ENCODE results near the gene STPG4.
"Not testable (repeated sequence)": the region's sequence is repeated elsewhere in the genome, so short reads cannot be mapped to it uniquely, and the experiment has no call there.

STPG4 gene

DNA sequence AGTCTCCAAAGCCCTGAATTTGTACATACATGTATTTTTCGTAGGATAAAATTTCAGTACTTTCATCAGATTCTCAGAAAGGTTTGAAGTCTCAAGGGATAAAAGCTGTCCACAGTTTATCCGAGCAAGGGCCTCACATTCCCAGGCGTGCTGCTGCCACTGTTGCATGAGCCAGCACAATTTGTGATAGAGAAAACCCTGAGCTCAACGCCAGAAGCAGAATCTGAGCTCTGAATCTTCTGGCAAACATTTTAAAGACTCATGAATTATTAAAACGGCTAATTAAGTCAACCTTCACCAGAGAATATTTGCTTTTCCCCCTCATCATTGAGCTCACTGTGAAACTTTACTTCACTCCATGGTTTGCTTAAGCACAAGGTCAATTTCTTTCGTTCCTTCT lies 38.5 kb upstream of the STPG4 start:
- no peaks in the 10 kb centered on the region for H3K27me3 ChIP-seq
- no peaks in the 10 kb centered on the region for H3K36me3 ChIP-seq
- H3K27ac ChIP-seq: no peak overlapping the region
- H4K20me1 ChIP-seq: no peaks in the 10 kb centered on the region
- H3K9ac ChIP-seq: no peak overlapping the region
- H3K4me2 ChIP-seq: no peak overlapping the region; a peak in 1 of 22 replicates
- H3K9me3 ChIP-seq (replicated peaks in 1 of 11): no peaks in the 10 kb centered on the region
- no peak for TF ChIP-seq Cebpa-rat (IDR thresholded peaks at IDR 0.05)
- H3K4me1 ChIP-seq: 0 out of 20 replicates have a peak, but pooled peaks cover 0 to 5% (median 0%) of the 10 kb centered on the region in 10 experiments
- no peak overlapping the region for H3K4me3 ChIP-seq

DNA sequence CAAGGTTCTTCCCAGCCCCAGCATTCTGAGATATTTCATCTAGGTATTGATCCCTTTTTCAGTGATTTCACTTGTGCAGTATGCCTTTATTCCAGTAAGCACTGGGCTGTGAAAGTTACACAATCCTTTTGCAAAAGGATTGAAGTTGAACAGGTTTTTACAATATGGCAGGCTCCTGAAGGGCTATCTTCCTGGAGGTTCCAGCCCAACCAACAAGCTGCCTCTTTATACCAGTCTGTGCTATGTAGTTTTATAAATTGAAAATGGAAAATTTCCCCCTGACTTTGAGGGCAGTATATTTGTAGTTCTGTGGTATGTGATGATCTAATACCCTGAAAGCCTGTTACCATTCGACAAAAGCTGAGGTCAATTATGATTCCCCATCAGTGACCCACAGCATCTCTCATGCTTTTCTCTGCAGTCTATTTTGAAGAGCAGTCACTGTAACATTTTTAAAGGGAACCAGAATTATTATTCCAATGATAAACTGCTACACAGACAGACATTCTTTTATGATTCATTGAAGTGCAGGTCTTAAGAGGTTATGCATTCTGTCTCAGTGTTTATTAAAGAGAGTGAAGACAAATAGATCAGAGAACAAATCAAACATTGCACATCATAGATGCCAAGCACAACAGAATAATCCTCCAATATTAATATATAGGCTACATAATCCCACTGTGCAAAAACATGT lies 35.2 kb upstream of the STPG4 start:
- no peak overlapping the region for H3K9ac ChIP-seq
- H3K27ac ChIP-seq: no peak overlapping the region
- H3K4me3 ChIP-seq: no peak overlapping the region
- no peaks in the 10 kb centered on the region for H3K27me3 ChIP-seq
- no peaks in the 10 kb centered on the region for H4K20me1 ChIP-seq
- 0 out of 20 replicates have a peak, but pooled peaks cover 0 to 5% (median 0%) of the 10 kb centered on the region in 10 experiments for H3K4me1 ChIP-seq
- no peaks in the 10 kb centered on the region for H3K9me3 ChIP-seq (replicated peaks in 1 of 11)
- TF ChIP-seq Cebpa-rat (IDR thresholded peaks at IDR 0.05): 0 out of 22 replicates have a peak, but pooled peaks of 1 of the 11 experiments have one; percentile 11
- no peak overlapping the region for H3K4me2 ChIP-seq
- no peaks in the 10 kb centered on the region for H3K36me3 ChIP-seq

DNA sequence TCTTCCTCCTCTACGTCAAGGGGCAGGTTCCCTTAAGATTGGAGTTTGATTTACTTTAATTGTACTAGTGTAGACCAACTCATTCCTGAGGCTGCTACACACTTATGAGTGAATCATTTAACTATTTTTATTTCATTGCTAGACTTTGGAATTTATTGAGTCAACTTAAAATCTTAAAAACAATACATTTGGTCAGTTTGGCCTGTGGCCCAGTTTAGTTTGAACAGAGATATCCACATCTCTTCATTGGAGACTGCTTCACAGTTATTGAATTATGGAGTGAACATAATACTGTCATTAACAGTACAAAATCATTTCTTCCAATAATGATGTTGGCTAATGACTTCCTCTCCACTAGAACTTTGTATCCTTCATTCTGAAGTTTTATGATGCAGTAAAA lies 34.5 kb upstream of the STPG4 start:
- H4K20me1 ChIP-seq: no peaks in the 10 kb centered on the region
- H3K4me1 ChIP-seq: 0 out of 20 replicates have a peak, but pooled peaks cover 0 to 5% (median 0%) of the 10 kb centered on the region in 10 experiments
- no peaks in the 10 kb centered on the region for H3K27me3 ChIP-seq
- H3K9me3 ChIP-seq (replicated peaks in 1 of 11): no peaks in the 10 kb centered on the region
- H3K9ac ChIP-seq: no peak overlapping the region
- no peak overlapping the region for H3K4me2 ChIP-seq
- no peak overlapping the region for H3K27ac ChIP-seq
- no peaks in the 10 kb centered on the region for H3K36me3 ChIP-seq
- H3K4me3 ChIP-seq: no peak overlapping the region
- no peak for TF ChIP-seq Cebpa-rat (IDR thresholded peaks at IDR 0.05)

- Histone ChIP-seq H3K36me3 (no peaks in the 10 kb centered on the region), H4K20me1 (no peaks in the 10 kb centered on the region), H3K9ac (no peak overlapping the region), H3K4me3 (no peak overlapping the region), H3K27me3 (no peaks in the 10 kb centered on the region), H3K9me3 (replicated peaks in 1 of 11) (no peaks in the 10 kb centered on the region), H3K4me2 (no peak overlapping the region), H3K4me1 (no peaks in the 10 kb centered on the region), H3K27ac (no peak overlapping the region)
- no peak for TF ChIP-seq Cebpa-rat (IDR thresholded peaks at IDR 0.05)
Observed at GRCh38 chr2:47187069-47187468, 32.0 kb upstream of the STPG4 start.

GRCh38 chr2:47186351-47186750 lies 31.2 kb upstream of the STPG4 start:
- no peak overlapping the region for H3K4me2 ChIP-seq
- no peaks in the 10 kb centered on the region for H4K20me1 ChIP-seq
- no peak overlapping the region for H3K4me3 ChIP-seq
- H3K9ac ChIP-seq: no peak overlapping the region
- no peak for TF ChIP-seq Cebpa-rat (IDR thresholded peaks at IDR 0.05)
- no peak overlapping the region for H3K27ac ChIP-seq
- H3K36me3 ChIP-seq: no peaks in the 10 kb centered on the region
- H3K27me3 ChIP-seq: no peaks in the 10 kb centered on the region
- H3K4me1 ChIP-seq: no peaks in the 10 kb centered on the region
- no peaks in the 10 kb centered on the region for H3K9me3 ChIP-seq (replicated peaks in 1 of 11)

DNA sequence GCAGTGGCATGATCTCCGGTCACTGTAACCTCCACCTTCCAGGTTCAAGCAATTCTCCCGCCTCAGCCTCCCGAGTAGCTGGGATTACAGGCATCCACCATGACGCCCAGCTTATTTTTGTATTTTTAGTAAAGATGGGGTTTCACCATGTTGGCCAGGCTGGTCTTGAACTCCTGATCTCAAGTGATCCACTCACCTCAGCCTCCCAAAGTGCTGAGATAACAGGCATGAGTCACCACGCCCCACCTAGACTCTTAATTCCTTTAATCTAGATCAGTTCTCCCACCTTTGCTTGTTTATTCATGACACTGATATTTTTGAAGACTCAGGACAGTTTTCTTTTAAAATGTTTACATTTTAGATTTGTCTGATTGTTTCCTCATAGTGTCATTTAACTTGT lies 30.0 kb upstream of the STPG4 start:
- not testable (repeated sequence) for H3K36me3 ChIP-seq

GRCh38 chr2:47181176-47181575 lies 26.1 kb upstream of the STPG4 start:
- Histone ChIP-seq H4K20me1 (peaks cover 0 to under 1% (median 0%) of the 10 kb centered on the region in 11 experiments; a peak in 3 of 22 replicates), H3K9me3 (replicated peaks in 1 of 11) (no peaks in the 10 kb centered on the region)
- TF ChIP-seq Cebpa-rat (IDR thresholded peaks at IDR 0.05): no peak

More for the DNA sequence above, 30.0 kb upstream of the STPG4 start:
- not testable (repeated sequence) for H3K27ac ChIP-seq; H3K9me3 ChIP-seq (replicated peaks in 1 of 11); H3K4me3 ChIP-seq; H4K20me1 ChIP-seq; H3K27me3 ChIP-seq; H3K4me2 ChIP-seq; H3K9ac ChIP-seq; H3K4me1 ChIP-seq

DNA sequence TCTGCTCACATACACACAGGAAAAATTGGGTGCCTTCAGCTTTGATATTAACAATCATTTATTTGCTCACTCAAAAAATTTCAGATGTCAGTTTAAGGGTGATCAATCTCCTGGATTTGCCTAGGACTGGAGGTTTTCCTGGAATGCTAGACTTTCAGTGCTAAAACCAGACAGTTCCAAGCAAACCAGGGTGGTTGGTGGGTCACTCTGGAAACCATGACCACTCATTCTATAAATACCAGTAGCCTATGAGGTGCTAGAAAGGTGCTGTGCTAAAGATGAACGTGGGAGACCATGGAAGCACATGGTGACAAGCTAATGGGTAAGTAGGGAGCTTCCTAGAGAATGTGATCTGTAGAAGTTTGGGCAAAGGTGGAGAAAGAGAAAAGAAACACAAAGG lies 25.4 kb upstream of the STPG4 start:
- Histone ChIP-seq H3K9me3 (replicated peaks in 1 of 11) (no peaks in the 10 kb centered on the region), H3K27ac (no peak overlapping the region), H3K9ac (no peak overlapping the region), H3K4me1 (peaks cover 17 to 31% (median 21%) of the 10 kb centered on the region in 10 experiments), H3K4me3 (no peak overlapping the region), H3K36me3 (no peaks in the 10 kb centered on the region), H3K4me2 (no peak overlapping the region), H3K27me3 (no peaks in the 10 kb centered on the region), H4K20me1 (peaks cover 0 to 7% (median 6%) of the 10 kb centered on the region in 11 experiments; a peak in 19 of 22 replicates)
- no peak for TF ChIP-seq Cebpa-rat (IDR thresholded peaks at IDR 0.05)

More at GRCh38 chr2:47181176-47181575, 26.1 kb upstream of the STPG4 start:
- Histone ChIP-seq H3K4me2 (no peak overlapping the region), H3K9ac (no peak overlapping the region), H3K4me1 (peaks cover 17 to 31% (median 21%) of the 10 kb centered on the region in 10 experiments), H3K4me3 (no peak overlapping the region), H3K27me3 (no peaks in the 10 kb centered on the region), H3K36me3 (no peaks in the 10 kb centered on the region), H3K27ac (no peak overlapping the region)

DNA sequence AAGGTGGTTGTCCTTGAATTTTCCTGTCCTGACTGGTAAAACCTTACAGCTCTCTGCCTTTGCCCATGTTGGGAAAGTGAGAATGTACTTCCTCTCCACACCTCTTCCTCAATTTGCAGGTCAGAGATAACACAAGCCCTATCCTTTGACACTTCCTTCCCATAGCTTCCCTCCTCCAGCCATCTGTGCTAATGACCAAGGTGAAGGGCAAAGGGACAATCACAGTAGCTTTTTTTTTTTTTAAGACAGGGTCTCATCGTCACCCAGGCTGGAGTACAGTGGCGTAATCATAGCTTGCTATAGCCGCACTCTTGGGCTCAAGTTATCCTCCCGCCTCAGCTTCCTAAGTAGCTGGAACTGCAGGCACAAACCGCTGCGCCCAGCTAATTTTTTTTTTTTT lies 24.3 kb upstream of the STPG4 start:
- Histone ChIP-seq H3K36me3 (peaks cover 0 to 8% (median 0%) of the 10 kb centered on the region in 11 experiments; a peak in 6 of 22 replicates), H4K20me1 (peaks cover 11 to 18% (median 17%) of the 10 kb centered on the region in 11 experiments; a peak in 21 of 22 replicates), H3K4me2 (peak overlapping the region; percentile 21 to 71 (median 44)), H3K27ac (no peak overlapping the region), H3K4me1 (peaks cover 17 to 31% (median 21%) of the 10 kb centered on the region in 10 experiments), H3K9me3 (replicated peaks in 1 of 11) (no peaks in the 10 kb centered on the region), H3K9ac (no peak overlapping the region), H3K4me3 (no peak overlapping the region), H3K27me3 (no peaks in the 10 kb centered on the region)
- no peak for TF ChIP-seq Cebpa-rat (IDR thresholded peaks at IDR 0.05)

DNA sequence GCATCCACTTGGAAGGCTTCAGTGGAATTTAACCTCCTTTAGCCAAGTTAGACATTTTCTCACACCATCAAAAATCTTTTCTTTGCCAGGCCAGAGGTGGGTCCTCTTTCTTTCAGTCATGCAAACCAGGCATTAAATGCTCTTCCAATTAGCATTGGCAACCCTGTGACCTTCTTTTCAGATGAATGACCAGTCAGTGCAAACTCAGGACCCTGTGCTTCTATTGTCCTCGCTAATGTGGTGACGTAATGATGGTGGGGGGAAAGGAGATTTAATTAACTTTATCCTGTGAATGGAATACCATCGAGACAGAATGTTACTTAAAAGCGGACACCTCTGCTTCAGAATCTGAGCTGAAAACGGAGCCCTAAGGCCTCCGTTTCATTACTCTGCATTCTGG lies 23.2 kb upstream of the STPG4 start:
- H3K36me3 ChIP-seq: peaks cover 0 to 15% (median 5%) of the 10 kb centered on the region in 11 experiments; a peak in 11 of 22 replicates
- no peaks in the 10 kb centered on the region for H3K27me3 ChIP-seq
- H3K4me3 ChIP-seq: no peak overlapping the region
- no peak overlapping the region for H3K9ac ChIP-seq
- peaks cover 26 to 37% (median 29%) of the 10 kb centered on the region in 10 experiments for H3K4me1 ChIP-seq
- TF ChIP-seq Cebpa-rat (IDR thresholded peaks at IDR 0.05): no peak
- H3K9me3 ChIP-seq (replicated peaks in 1 of 11): no peaks in the 10 kb centered on the region
- no peak overlapping the region for H3K27ac ChIP-seq
- H3K4me2 ChIP-seq: peak overlapping the region in 1 of 11 experiments; percentile 79; a peak in 1 of 22 replicates
- peaks cover 22 to 28% (median 28%) of the 10 kb centered on the region in 11 experiments for H4K20me1 ChIP-seq

All from BLaER1 treated with 17β-estradiol and CSF1 and Interleukin-3, amounts not matched to agents 10 nM and 100 nM (cell line).